HG02623 (cell line): ENCODE data around the gene C5AR2.
A peak's percentile ranks its signal among the peaks of the same experiment; 100 is the strongest.
"Not testable (repeated sequence)": the region's sequence is repeated elsewhere in the genome, so short reads cannot be mapped to it uniquely, and the experiment has no call there.

Experiments used
- ATAC-seq: cut with Tn5 transposase; IDR thresholded peaks from one replicate; pipeline ENCODE4 v1.9.1; 2021; ENCODE audit warnings: moderate library complexity; ENCODE audit not compliant: unreplicated experiment

Gene C5AR2

GRCh38 chr19:47323409-47323808 lies 8.6 kb upstream of the C5AR2 start:
- ATAC-seq, result no peak

- ATAC-seq, result no peak
Measured at GRCh38 chr19:47323872-47324271, 8.1 kb upstream of the C5AR2 start.

- ATAC-seq, result no peak
Measured at GRCh38 chr19:47324502-47324901, 7.5 kb upstream of the C5AR2 start.

GRCh38 chr19:47330466-47330869 lies 1.5 kb upstream of the C5AR2 start:
- ATAC-seq, result no peak

- ATAC-seq, result no peak
Measured at GRCh38 chr19:47331490-47331889, 485 bp upstream of the C5AR2 start.

- ATAC-seq, result not testable (repeated sequence)
Measured at GRCh38 chr19:47336765-47337718, 5.1 kb downstream of the C5AR2 start.

- ATAC-seq, result no peak
Measured at GRCh38 chr19:47339196-47339880, 7.4 kb downstream of the C5AR2 start.

GRCh38 chr19:47340477-47341208 lies 8.7 kb downstream of the C5AR2 start:
- no peak for ATAC-seq

- no peak for ATAC-seq
Measured at GRCh38 chr19:47341734-47342133, 9.8 kb downstream of the C5AR2 start.

GRCh38 chr19:47343194-47343802 lies 11.3 kb downstream of the C5AR2 start:
- ATAC-seq, result no peak

GRCh38 chr19:47344425-47344824 lies 12.4 kb downstream of the C5AR2 start:
- ATAC-seq, result no peak

- not testable (repeated sequence) for ATAC-seq
Measured at GRCh38 chr19:47346024-47346423, 14.0 kb downstream of the C5AR2 start.

GRCh38 chr19:47348819-47349795 lies 17.1 kb downstream of the C5AR2 start, which contains the start of gene DHX34:
TSS of gene DHX34 (plus strand) at chr19:47349315. CDS start at chr19:47353031, 3,716 bp downstream.
- ATAC-seq, result peak; percentile 92

- ATAC-seq, result no peak
Measured at GRCh38 chr19:47350630-47351029, 18.7 kb downstream of the C5AR2 start.

- ATAC-seq, result no peak
Measured at GRCh38 chr19:47351548-47351947, 19.6 kb downstream of the C5AR2 start.

- no peak for ATAC-seq
Measured at GRCh38 chr19:47352095-47352494, 20.1 kb downstream of the C5AR2 start.

- no peak for ATAC-seq
Measured at GRCh38 chr19:47353307-47353712, 21.3 kb downstream of the C5AR2 start.

GRCh38 chr19:47356900-47357299 lies 24.9 kb downstream of the C5AR2 start:
- ATAC-seq, result no peak

- ATAC-seq, result no peak
Measured at GRCh38 chr19:47357788-47358680, 26.1 kb downstream of the C5AR2 start.
